Measurements from ENCODE around the gene OXLD1. TPM values are rescaled to one million over a fixed set of nuclear protein-coding genes. Genes with fewer than 3 reads are reported as not detected.

The OXLD1 gene
- total and polyA plus RNA-seq, 10 of the 15 experiments (the other 5 are each of a cell fraction or from before 2014, with no cell fraction given) = 4.6 to 89.5 (median 39.8) TPM

DNA sequence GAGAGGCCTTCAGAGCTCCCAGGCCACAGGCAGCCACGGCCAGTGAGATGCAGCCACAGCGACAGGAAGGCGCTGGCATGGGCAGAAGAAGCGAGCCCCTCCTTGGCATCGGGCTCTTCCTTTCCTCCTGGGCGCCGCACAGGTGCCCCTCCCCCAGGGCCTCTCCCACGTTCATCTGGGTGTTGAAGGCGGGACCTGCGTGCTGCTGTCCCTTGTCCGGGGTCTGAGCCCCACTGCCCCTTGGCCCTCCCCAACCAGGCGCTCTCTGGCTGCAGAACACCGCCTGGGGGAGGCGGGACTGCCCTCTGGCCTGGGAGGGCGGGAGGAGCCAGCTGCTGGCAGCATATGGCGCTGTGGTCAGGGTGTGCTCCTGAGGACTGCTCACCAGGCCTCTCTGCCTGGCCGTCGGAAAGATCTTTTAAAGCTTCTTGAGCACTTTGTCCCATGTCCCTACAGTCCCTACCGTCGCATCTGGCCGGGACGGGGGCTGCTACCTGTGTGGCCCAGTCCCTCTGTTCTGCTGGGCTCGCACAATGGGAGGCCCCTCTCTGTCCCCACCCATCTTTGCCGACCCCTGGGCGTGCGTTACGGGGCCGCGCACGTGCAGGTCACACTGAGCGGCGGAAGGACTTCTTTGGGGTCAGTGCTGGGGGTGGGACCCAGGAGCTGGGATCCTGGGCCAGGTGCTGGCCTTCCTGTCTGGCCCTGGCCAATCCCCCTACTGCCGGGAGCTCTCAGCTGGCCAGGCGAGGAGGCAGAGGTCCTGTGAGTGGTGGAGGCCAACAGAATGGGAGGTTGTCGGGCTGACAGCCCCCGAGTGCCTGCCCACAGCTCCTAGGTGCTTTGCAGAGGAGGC, 47.4 kb upstream of the OXLD1 start:
- intact Hi-C loops (cut with micrococcal nuclease; ENCODE audit: unreplicated experiment) = no loop called here
- in situ Hi-C loops (cut with MboI) = no loop called here
- FAIRE-seq = no peak

More for the DNA sequence above, 47.4 kb upstream of the OXLD1 start:
- H2AFZ ChIP-seq (ENCODE audit: control insufficient read depth, low read depth, low read length) = no peak overlapping the region
- BruUV-seq (replicated peaks) = no TSS peak
- no peaks in the 10 kb centered on the region for H4K20me1 ChIP-seq (ENCODE audit: control insufficient read depth, insufficient read depth)
- no peak overlapping the region for H3K27ac ChIP-seq (ENCODE audit: control insufficient read depth, insufficient read depth)
- no peaks in the 10 kb centered on the region for H3K27me3 ChIP-seq (replicated peaks in 1 of 2; ENCODE audit: control insufficient read depth in 2 of 2, insufficient read depth in 2 of 2, low read length in 1 of 2)
- H3K4me1 ChIP-seq (ENCODE audit: control insufficient read depth, insufficient read depth, low read length) = peaks cover 18% of the 10 kb centered on the region
- H3K4me2 ChIP-seq (ENCODE audit: control insufficient read depth, insufficient read depth) = peak overlapping the region; percentile 60
- no peak overlapping the region for H3K9ac ChIP-seq (ENCODE audit: control insufficient read depth, insufficient read depth, low read length)
- H3K79me2 ChIP-seq (ENCODE audit: control insufficient read depth, insufficient read depth, low read length) = peaks cover 20% of the 10 kb centered on the region
- ChIA-PET RAD21 (ENCODE audit: unreplicated experiment) (no interaction called here), SMC1A (ENCODE audit: uncharacterized antibody, unreplicated experiment) (interaction anchor here (1.3 kb wide), 1 partner anchor 31 kb away, joined by 3 read pairs; no protein-coding TSS in a partner anchor), CTCF (interaction anchor here (0.7 to 1.8 kb wide), 3 partner anchors 10 to 157 kb away, joined by 3 to 9 read pairs (median 3); partner anchors contain the start of gene MRPL12), POLR2A (interaction anchor here (1.4 to 1.5 kb wide), 2 partner anchors 10 to 253 kb away, joined by 3 to 4 read pairs; partner anchors contain the start of gene MRPL12)
- ATAC-seq (no peak), DNase-seq (ENCODE audit: low read depth, low spot score) (no peak)
- no peaks in the 10 kb centered on the region for H3K9me3 ChIP-seq (replicated peaks; ENCODE audit: control insufficient read depth, insufficient read depth, low read length)
- H3K4me3 ChIP-seq = peak overlapping the region; percentile 89
- WGBS (ENCODE audit: insufficient coverage, insufficient replicate concordance, low lambda C conversion rate, missing lambda C conversion rate) = 90% methylated on average over 29 of the region's 36 CpGs
- no peak for TF ChIP-seq HCFC1 (IDR thresholded peaks at IDR 0.05; ENCODE audit: low read length)
- TF ChIP-seq SIX5 (IDR thresholded peaks at IDR 0.05; ENCODE audit: low read depth, low read length, severe bottlenecking) = no peak
- TF ChIP-seq, protein P1, sequence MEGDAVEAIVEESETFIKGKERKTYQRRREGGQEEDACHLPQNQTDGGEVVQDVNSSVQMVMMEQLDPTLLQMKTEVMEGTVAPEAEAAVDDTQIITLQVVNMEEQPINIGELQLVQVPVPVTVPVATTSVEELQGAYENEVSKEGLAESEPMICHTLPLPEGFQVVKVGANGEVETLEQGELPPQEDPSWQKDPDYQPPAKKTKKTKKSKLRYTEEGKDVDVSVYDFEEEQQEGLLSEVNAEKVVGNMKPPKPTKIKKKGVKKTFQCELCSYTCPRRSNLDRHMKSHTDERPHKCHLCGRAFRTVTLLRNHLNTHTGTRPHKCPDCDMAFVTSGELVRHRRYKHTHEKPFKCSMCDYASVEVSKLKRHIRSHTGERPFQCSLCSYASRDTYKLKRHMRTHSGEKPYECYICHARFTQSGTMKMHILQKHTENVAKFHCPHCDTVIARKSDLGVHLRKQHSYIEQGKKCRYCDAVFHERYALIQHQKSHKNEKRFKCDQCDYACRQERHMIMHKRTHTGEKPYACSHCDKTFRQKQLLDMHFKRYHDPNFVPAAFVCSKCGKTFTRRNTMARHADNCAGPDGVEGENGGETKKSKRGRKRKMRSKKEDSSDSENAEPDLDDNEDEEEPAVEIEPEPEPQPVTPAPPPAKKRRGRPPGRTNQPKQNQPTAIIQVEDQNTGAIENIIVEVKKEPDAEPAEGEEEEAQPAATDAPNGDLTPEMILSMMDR (IDR thresholded peaks at IDR 0.05 in 2 of 3, conservative IDR thresholded peaks at IDR 0.05 in 1 of 3; ENCODE audit: control insufficient read depth in 2 of 3, extremely low read depth in 1 of 3, insufficient read depth in 1 of 3, low read depth in 3 of 3, low read length in 3 of 3) = no peak
- TF ChIP-seq KAT2A (conservative IDR thresholded peaks at IDR 0.05; ENCODE audit: control insufficient read depth, low read depth, low read length) = no peak
- no peak for TF ChIP-seq JUNB (IDR thresholded peaks at IDR 0.05)
- TF ChIP-seq POLR2AphosphoS2 (IDR thresholded peaks at IDR 0.05; ENCODE audit: low read depth, low read length) = no peak
- TF ChIP-seq CHD1 (IDR thresholded peaks at IDR 0.05; ENCODE audit: low read depth, low read length) = no peak
- TF ChIP-seq, protein P2, sequence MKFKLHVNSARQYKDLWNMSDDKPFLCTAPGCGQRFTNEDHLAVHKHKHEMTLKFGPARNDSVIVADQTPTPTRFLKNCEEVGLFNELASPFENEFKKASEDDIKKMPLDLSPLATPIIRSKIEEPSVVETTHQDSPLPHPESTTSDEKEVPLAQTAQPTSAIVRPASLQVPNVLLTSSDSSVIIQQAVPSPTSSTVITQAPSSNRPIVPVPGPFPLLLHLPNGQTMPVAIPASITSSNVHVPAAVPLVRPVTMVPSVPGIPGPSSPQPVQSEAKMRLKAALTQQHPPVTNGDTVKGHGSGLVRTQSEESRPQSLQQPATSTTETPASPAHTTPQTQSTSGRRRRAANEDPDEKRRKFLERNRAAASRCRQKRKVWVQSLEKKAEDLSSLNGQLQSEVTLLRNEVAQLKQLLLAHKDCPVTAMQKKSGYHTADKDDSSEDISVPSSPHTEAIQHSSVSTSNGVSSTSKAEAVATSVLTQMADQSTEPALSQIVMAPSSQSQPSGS (IDR thresholded peaks at IDR 0.05; ENCODE audit: low read length) = no peak
- no peak for TF ChIP-seq CREM (IDR thresholded peaks at IDR 0.05; ENCODE audit: low read depth)
- TF ChIP-seq FOXM1 (IDR thresholded peaks at IDR 0.05; ENCODE audit: low read depth, low read length) = no peak
- no peak for TF ChIP-seq CHD2 (IDR thresholded peaks at IDR 0.05; ENCODE audit: borderline replicate concordance, low read depth, low read length)
- no peak for TF ChIP-seq PAX8 (IDR thresholded peaks at IDR 0.05)
- TF ChIP-seq IRF4 (IDR thresholded peaks at IDR 0.05; ENCODE audit: low read depth, low read length) = no peak
- TF ChIP-seq POU2F2 (IDR thresholded peaks at IDR 0.05; ENCODE audit: borderline replicate concordance, low read depth, low read length) = no peak
- no peak for TF ChIP-seq ZNF384 (IDR thresholded peaks at IDR 0.05; ENCODE audit: borderline replicate concordance, low read depth, low read length)
- TF ChIP-seq, protein P3, sequence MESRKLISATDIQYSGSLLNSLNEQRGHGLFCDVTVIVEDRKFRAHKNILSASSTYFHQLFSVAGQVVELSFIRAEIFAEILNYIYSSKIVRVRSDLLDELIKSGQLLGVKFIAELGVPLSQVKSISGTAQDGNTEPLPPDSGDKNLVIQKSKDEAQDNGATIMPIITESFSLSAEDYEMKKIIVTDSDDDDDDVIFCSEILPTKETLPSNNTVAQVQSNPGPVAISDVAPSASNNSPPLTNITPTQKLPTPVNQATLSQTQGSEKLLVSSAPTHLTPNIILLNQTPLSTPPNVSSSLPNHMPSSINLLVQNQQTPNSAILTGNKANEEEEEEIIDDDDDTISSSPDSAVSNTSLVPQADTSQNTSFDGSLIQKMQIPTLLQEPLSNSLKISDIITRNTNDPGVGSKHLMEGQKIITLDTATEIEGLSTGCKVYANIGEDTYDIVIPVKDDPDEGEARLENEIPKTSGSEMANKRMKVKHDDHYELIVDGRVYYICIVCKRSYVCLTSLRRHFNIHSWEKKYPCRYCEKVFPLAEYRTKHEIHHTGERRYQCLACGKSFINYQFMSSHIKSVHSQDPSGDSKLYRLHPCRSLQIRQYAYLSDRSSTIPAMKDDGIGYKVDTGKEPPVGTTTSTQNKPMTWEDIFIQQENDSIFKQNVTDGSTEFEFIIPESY (IDR thresholded peaks at IDR 0.05) = no peak
- H3K36me3 ChIP-seq (ENCODE audit: control insufficient read depth in 2 of 2, insufficient read depth in 2 of 2, low read length in 1 of 2) = peaks cover 0 to 1% of the 10 kb centered on the region in 2 experiments; a peak in 1 of 4 replicates

Measured in GM12878 (cell line).